SK-N-SH (cell line): Measurements from ENCODE around the gene LHFPL6.

Experiments used
- CTCF ChIP-seq: fragments of 200-600 bp; sonication (generic); IDR thresholded peaks from 2 replicates; pipeline ENCODE4 v1.6.1; 2017; ENCODE audit warnings: antibody characterized with exemption, mild to moderate bottlenecking, moderate library complexity
- EP300 ChIP-seq, 2 experiments: IDR thresholded peaks; 2 replicates each; pipeline versions ENCODE4 v1.4.0 to v1.6.1; 2012; ENCODE audit warnings: borderline replicate concordance in 1 of 2, low read depth in 1 of 2, low read length in 1 of 2
- POLR2AphosphoS5 ChIP-seq: IDR thresholded peaks from 2 replicates; pipeline ENCODE4 v1.6.1; 2012; ENCODE audit warnings: low read depth, low read length
- RCOR1 ChIP-seq: fragments of 150-350 bp; IDR thresholded peaks from 2 replicates; pipeline ENCODE4 v1.6.1; 2017; ENCODE audit warnings: antibody characterized with exemption, low read length
- USF2 ChIP-seq: fragments of 150-350 bp; IDR thresholded peaks from 2 replicates; pipeline ENCODE4 v1.6.1; 2017; ENCODE audit warnings: antibody characterized with exemption, low read length, low read depth, borderline replicate concordance
- YY1 ChIP-seq: IDR thresholded peaks from 2 replicates; pipeline ENCODE4 v1.4.0; 2012; ENCODE audit warnings: low read depth, mild to moderate bottlenecking

- TF ChIP-seq CTCF (no peak), POLR2AphosphoS5 (no peak), USF2 (no peak), YY1 (no peak), RCOR1 (no peak), EP300 (IDR thresholded peaks at IDR 0.05; ENCODE audit: borderline replicate concordance in 1 of 2, low read depth in 1 of 2, low read length in 1 of 2) (no peak)
Measured at GRCh38 chr13:39330504-39330903, 272.5 kb downstream of the LHFPL6 start.
